K562 (cell line): ENCODE data around the gene GOLGA2. TPM values are rescaled to one million over a fixed set of nuclear protein-coding genes. Genes with fewer than 3 reads are reported as not detected.

Experiments used
- CXXC5 ChIP-seq: fragments of 250-450 bp; sonication (Bioruptor Pico); IDR thresholded peaks from 2 replicates; pipeline ENCODE4 v1.8.0; 2022; ENCODE audit warnings: inconsistent platforms, mild to moderate bottlenecking, moderate library complexity
- E2F6 ChIP-seq, 2 experiments: IDR thresholded peaks; 2 replicates each; pipeline ENCODE4 v1.6.1; 2011; ENCODE audit warnings: borderline replicate concordance in 1 of 2, control low read depth in 1 of 2, low read depth in 1 of 2, low read length in 1 of 2, mild to moderate bottlenecking in 1 of 2, mixed read lengths in 1 of 2, moderate library complexity in 1 of 2; ENCODE audit not compliant: insufficient read depth in 1 of 2, insufficient read length in 1 of 2, poor library complexity in 1 of 2, severe bottlenecking in 1 of 2; ENCODE audit errors: extremely low read depth in 1 of 2
- EP400 ChIP-seq: fragments of 450-650 bp; IDR thresholded peaks from 2 replicates; pipeline ENCODE4 v1.6.1; 2017; ENCODE audit warnings: antibody characterized with exemption, mild to moderate bottlenecking, moderate library complexity
- ETV1 ChIP-seq: fragments of 450-650 bp; conservative IDR thresholded peaks from 2 replicates; pipeline ENCODE4 v1.6.1; 2016; ENCODE audit warnings: missing genetic modification characterization, control low read depth, low read depth, missing compliant biosample characterization
- GTF2B ChIP-seq: IDR thresholded peaks from 2 replicates; pipeline ENCODE4 v1.6.1; 2011; ENCODE audit not compliant: insufficient read length; ENCODE audit errors: extremely low read depth
- GTF3C2 ChIP-seq: IDR thresholded peaks from 3 replicates; pipeline ENCODE4 v1.6.1; 2011; ENCODE audit warnings: borderline replicate concordance, mild to moderate bottlenecking, moderate library complexity; ENCODE audit not compliant: insufficient read length; ENCODE audit errors: extremely low read depth
- HNRNPLL ChIP-seq: fragments of 200-400 bp; formaldehyde crosslinking; IDR thresholded peaks from 2 replicates; pipeline ENCODE4 v1.6.1; 2017; ENCODE audit warnings: low read length, low read depth, mild to moderate bottlenecking; ENCODE audit not compliant: poor library complexity, severe bottlenecking
- KLF1 ChIP-seq: fragments of 450-650 bp; IDR thresholded peaks from 2 replicates; pipeline ENCODE4 v1.6.1; 2016; ENCODE audit warnings: missing genetic modification characterization, missing compliant biosample characterization
- MAFG ChIP-seq: fragments of 450-650 bp; conservative IDR thresholded peaks from 2 replicates; pipeline ENCODE4 v1.6.1; 2016; ENCODE audit warnings: missing genetic modification characterization, missing compliant biosample characterization
- MBD2 ChIP-seq: sonication (generic); IDR thresholded peaks from 2 replicates; pipeline ENCODE4 v1.6.1; 2016; ENCODE audit warnings: low read depth, borderline replicate concordance
- MIER1 ChIP-seq: fragments of 450-650 bp; IDR thresholded peaks from 2 replicates; pipeline ENCODE4 v1.6.1; 2016; ENCODE audit warnings: antibody characterized with exemption, mild to moderate bottlenecking, low read depth
- MTA3 ChIP-seq: fragments of 450-650 bp; formaldehyde crosslinking; IDR thresholded peaks from 2 replicates; pipeline ENCODE4 v1.6.1; 2017; ENCODE audit warnings: mild to moderate bottlenecking, borderline replicate concordance
- NR2C2 ChIP-seq, 2 experiments: fragments of 200-800 bp in 1 of 2; sonication (Bioruptor generic) in 1 of 2; sonication (generic) in 1 of 2; formaldehyde crosslinking in 1 of 2; IDR thresholded peaks; 2 replicates each; pipeline versions ENCODE4 v1.6.1 to v1.8.0; 2016 to 2022; ENCODE audit warnings: mild to moderate bottlenecking in 1 of 2, missing compliant biosample characterization in 1 of 2, missing genetic modification characterization in 1 of 2, missing genetic modification reagents in 1 of 2
- RBM39 ChIP-seq: fragments of 200-400 bp; formaldehyde crosslinking; optimal IDR thresholded peaks from 2 replicates; pipeline ENCODE3; 2018; ENCODE audit warnings: low read depth, low read length
- RNF2 ChIP-seq: sonication (generic); IDR thresholded peaks from 2 replicates; pipeline ENCODE4 v1.6.1; 2016
- RUNX1 ChIP-seq: sonication (generic); IDR thresholded peaks from 2 replicates; pipeline ENCODE4 v1.6.1; 2016; ENCODE audit warnings: antibody characterized with exemption, low read depth
- TAF1 ChIP-seq: IDR thresholded peaks from 2 replicates; pipeline ENCODE4 v1.6.1; 2011; ENCODE audit warnings: mild to moderate bottlenecking, low read length, moderate library complexity; ENCODE audit not compliant: insufficient read depth, control insufficient read depth, severe bottlenecking; ENCODE audit errors: extremely low read depth
- ZBTB7A ChIP-seq: IDR thresholded peaks from 2 replicates; pipeline ENCODE4 v1.6.1; 2011; ENCODE audit warnings: low read depth, mild to moderate bottlenecking, low read length, moderate library complexity, borderline replicate concordance; ENCODE audit not compliant: control insufficient read depth
- ZNF395 ChIP-seq: fragments of 200-800 bp; sonication (Bioruptor generic); IDR thresholded peaks from 2 replicates; pipeline ENCODE4 v1.6.1; 2017; ENCODE audit warnings: missing genetic modification characterization, missing compliant biosample characterization
- ZNF696 ChIP-seq: fragments of 250-450 bp; sonication (Bioruptor Pico); conservative IDR thresholded peaks from 2 replicates; pipeline ENCODE4 v1.4.0; 2020; ENCODE audit warnings: mild to moderate bottlenecking, moderate library complexity
- polyA plus RNA-seq, 8 experiments: library from polyadenylated mRNA; depleted of rRNA in 4 of 8; stranded (reverse) in 5 of 8; unstranded in 3 of 8; fragments of >200 nt; fragmentation: Nextera tagmentation in 2 of 8; fragmentation: Illumina TruSeq in 1 of 8; extraction: Ambion mirVana in 2 of 8; extraction: Trizol in 1 of 8; gene quantifications; 2 replicates each; pipeline versions ENCODE4 v1.2.1 to v1.2.3, GENCODE V29; 2011 to 2014; ENCODE audit warnings: inconsistent platforms in 1 of 8, missing spikeins in 1 of 8
- total RNA-seq, 7 experiments: library from RNA; depleted of rRNA in 6 of 7; stranded (reverse); fragments of >200 nt in 6 of 7; fragmentation: Illumina TruSeq in 2 of 7; extraction: Trizol in 2 of 7; gene quantifications; 2 replicates each; pipeline versions ENCODE4 v1.2.1 to v1.2.3, GENCODE V29; 2011 to 2021; ENCODE audit warnings: low replicate concordance in 1 of 7

Gene GOLGA2
- total and polyA plus RNA-seq, 9 of the 15 experiments (the other 6 are each of a cell fraction or from before 2014, with no cell fraction given), result 15.7 to 138 (median 76.0) TPM

GRCh38 chr9:128254855-128255759, 20.7 kb downstream of the GOLGA2 start (continued):
- TF ChIP-seq TAF1, result no peak
- TF ChIP-seq MBD2, result no peak
- 0 out of 2 replicates have a peak, but pooled peaks have one; percentile 3 for TF ChIP-seq ETV1 (tag)
- TF ChIP-seq GTF2B, result no peak
- TF ChIP-seq KLF1 (tag), result peak; percentile 26; the same call in 1 of the 2 replicates
- TF ChIP-seq CXXC5 (CRISPR knock-in tag), result peak; percentile 34; the same call in 1 of the 2 replicates
- no peak for TF ChIP-seq MAFG
- TF ChIP-seq RBM39, result no peak
- TF ChIP-seq MTA3, result no peak
- no peak for TF ChIP-seq RUNX1
- no peak for TF ChIP-seq RNF2
- TF ChIP-seq ZNF395 (CRISPR knock-in tag), result no peak
- no peak for TF ChIP-seq ZBTB7A
- no peak for TF ChIP-seq EP400
- peak; percentile 64; the same call in 1 of the 2 replicates for TF ChIP-seq ZNF696 (CRISPR knock-in tag)
- no peak for TF ChIP-seq NR2C2 (CRISPR knock-in tag; IDR thresholded peaks at IDR 0.05)
- TF ChIP-seq NR2C2 (tag; IDR thresholded peaks at IDR 0.05), result no peak
- no peak for TF ChIP-seq GTF3C2
- no peak for TF ChIP-seq MIER1
- TF ChIP-seq E2F6 (IDR thresholded peaks at IDR 0.05; ENCODE audit: borderline replicate concordance in 1 of 2, extremely low read depth in 1 of 2, insufficient read depth in 1 of 2, insufficient read length in 1 of 2, low read depth in 1 of 2, low read length in 1 of 2, poor library complexity in 1 of 2, severe bottlenecking in 1 of 2), result peak; percentile 23 to 58
- no peak for TF ChIP-seq HNRNPLL
